ENCODE results near the gene P4HTM.
A peak's percentile ranks its signal among the peaks of the same experiment; 100 is the strongest.

Gene P4HTM

DNA sequence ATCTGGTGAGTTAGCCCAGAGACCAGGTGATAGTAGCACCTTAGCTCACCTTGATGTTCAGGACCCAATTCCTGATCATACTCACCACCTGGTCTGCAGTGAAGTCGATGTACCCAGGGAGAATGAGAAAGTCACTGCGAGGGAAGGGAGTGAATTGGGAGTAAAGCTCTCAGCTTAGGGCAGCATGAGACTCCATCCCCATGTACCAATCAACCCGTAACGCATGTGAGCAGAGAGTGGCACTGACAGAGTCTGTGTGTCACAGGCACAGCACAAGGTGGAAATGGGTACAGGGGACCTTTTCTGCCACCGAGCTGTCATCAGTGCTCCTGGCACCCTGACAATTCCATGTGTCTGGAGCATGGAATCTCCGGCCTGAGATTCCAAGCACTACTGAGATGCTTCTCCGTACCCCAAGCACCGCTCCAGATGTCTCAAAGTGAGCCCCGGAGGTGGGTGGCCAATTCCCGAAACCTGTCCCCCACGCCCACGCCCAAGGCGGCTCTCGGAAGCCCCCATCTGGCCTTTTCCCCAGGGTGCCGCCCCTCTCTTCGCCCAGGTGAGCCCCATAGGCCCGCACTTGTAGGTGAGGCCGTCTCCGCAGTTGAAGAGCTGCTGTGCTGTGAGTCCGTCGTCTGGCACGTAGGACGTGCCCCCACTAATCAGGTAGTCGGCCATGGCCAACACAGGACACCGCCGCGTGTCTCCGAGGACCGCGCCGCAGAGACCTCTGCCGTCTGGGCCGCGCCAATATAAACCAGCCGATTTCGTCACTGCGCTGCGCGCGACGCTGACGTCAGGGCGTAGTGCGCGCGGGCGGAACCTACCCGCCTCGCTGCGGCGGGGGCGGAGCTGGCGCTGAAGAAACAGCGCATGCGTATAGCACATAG, 38.9 kb downstream of the P4HTM start, which contains the start of gene IMPDH2:
IMPDH2 (minus strand) TSS at position 726 of the 890 bp plus-strand sequence; CDS start at position 678, 48 bp downstream.
- Histone ChIP-seq H3K27me3 (ENCODE audit: insufficient read depth, low read length, poor library complexity) (no peaks in the 10 kb centered on the region), H3K4me3 (ENCODE audit: low read depth in 1 of 2, low read length in 2 of 2) (peak within 1 kb of the TSS; percentile 67 to 79), H3K9me3 (ENCODE audit: insufficient read depth, low read length, severe bottlenecking) (no peaks in the 10 kb centered on the region), H3K9ac (ENCODE audit: low read depth, low read length) (peak within 1 kb of the TSS; percentile 87), H3K27ac (ENCODE audit: low read length) (peak within 1 kb of the TSS; percentile 88), H3K79me2 (ENCODE audit: insufficient read depth, low read length) (peaks cover 53% of the 10 kb centered on the region), H3K4me1 (ENCODE audit: insufficient read depth, low read length) (peaks cover 55% of the 10 kb centered on the region), H4K20me1 (ENCODE audit: insufficient read depth, low read length) (peaks cover 17% of the 10 kb centered on the region; the same call in 1 of the 2 replicates), H3K4me2 (ENCODE audit: insufficient read depth, low read length) (peak within 1 kb of the TSS; percentile 86), H2AFZ (ENCODE audit: low read depth, low read length) (peak within 1 kb of the TSS; percentile 92), H3K36me3 (ENCODE audit: insufficient read depth, low read length) (peaks cover 80% of the 10 kb centered on the region)
- DNase-seq (peak; percentile 93), ATAC-seq (ENCODE audit: insufficient read depth, low read depth) (peak; percentile 86)
- TF ChIP-seq, protein P1, sequence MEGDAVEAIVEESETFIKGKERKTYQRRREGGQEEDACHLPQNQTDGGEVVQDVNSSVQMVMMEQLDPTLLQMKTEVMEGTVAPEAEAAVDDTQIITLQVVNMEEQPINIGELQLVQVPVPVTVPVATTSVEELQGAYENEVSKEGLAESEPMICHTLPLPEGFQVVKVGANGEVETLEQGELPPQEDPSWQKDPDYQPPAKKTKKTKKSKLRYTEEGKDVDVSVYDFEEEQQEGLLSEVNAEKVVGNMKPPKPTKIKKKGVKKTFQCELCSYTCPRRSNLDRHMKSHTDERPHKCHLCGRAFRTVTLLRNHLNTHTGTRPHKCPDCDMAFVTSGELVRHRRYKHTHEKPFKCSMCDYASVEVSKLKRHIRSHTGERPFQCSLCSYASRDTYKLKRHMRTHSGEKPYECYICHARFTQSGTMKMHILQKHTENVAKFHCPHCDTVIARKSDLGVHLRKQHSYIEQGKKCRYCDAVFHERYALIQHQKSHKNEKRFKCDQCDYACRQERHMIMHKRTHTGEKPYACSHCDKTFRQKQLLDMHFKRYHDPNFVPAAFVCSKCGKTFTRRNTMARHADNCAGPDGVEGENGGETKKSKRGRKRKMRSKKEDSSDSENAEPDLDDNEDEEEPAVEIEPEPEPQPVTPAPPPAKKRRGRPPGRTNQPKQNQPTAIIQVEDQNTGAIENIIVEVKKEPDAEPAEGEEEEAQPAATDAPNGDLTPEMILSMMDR (IDR thresholded peaks at IDR 0.05; ENCODE audit: borderline replicate concordance, extremely low read depth, low read length, poor library complexity, severe bottlenecking) = peak; percentile 34
- no peak for TF ChIP-seq EZH2 (IDR thresholded peaks at IDR 0.05; ENCODE audit: borderline replicate concordance, low read depth, low read length, severe bottlenecking)

DNA sequence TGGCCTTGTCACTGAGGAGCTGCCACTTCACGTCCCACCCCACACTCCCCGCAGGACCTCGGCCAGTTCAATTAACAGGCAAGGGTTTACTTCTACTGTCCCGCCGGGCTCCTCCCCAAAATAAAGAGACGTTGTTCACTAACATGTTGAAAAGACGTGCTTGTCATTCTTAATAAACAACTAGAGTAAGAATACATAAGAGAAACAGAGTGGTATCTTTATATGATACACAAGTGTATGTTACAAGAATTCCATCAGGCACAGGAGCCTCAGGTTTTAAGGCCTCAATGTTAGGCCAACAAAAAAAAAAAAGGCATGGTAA, 39.5 kb downstream of the P4HTM start:
- Histone ChIP-seq H4K20me1 (ENCODE audit: insufficient read depth, low read length) (peaks cover 15% of the 10 kb centered on the region; the same call in 1 of the 2 replicates), H3K79me2 (ENCODE audit: insufficient read depth, low read length) (peaks cover 47% of the 10 kb centered on the region), H3K9me3 (ENCODE audit: insufficient read depth, low read length, severe bottlenecking) (no peaks in the 10 kb centered on the region), H3K36me3 (ENCODE audit: insufficient read depth, low read length) (peaks cover 79% of the 10 kb centered on the region), H3K27me3 (ENCODE audit: insufficient read depth, low read length, poor library complexity) (no peaks in the 10 kb centered on the region), H2AFZ (ENCODE audit: low read depth, low read length) (peak overlapping the region; percentile 76), H3K27ac (ENCODE audit: low read length) (peak overlapping the region; percentile 70), H3K4me3 (ENCODE audit: low read depth in 1 of 2, low read length in 2 of 2) (peak overlapping the region in 1 of 2 experiments; percentile 79; a peak in 2 of 4 replicates), H3K4me2 (ENCODE audit: insufficient read depth, low read length) (peak overlapping the region; percentile 86), H3K4me1 (ENCODE audit: insufficient read depth, low read length) (peaks cover 49% of the 10 kb centered on the region), H3K9ac (ENCODE audit: low read depth, low read length) (peak overlapping the region; percentile 87)
- TF ChIP-seq, protein P1 (IDR thresholded peaks at IDR 0.05; ENCODE audit: borderline replicate concordance, extremely low read depth, low read length, poor library complexity, severe bottlenecking) = no peak
- TF ChIP-seq EZH2 (IDR thresholded peaks at IDR 0.05; ENCODE audit: borderline replicate concordance, low read depth, low read length, severe bottlenecking) = no peak
- no peak for DNase-seq
- no peak for ATAC-seq (ENCODE audit: insufficient read depth, low read depth)

DNA sequence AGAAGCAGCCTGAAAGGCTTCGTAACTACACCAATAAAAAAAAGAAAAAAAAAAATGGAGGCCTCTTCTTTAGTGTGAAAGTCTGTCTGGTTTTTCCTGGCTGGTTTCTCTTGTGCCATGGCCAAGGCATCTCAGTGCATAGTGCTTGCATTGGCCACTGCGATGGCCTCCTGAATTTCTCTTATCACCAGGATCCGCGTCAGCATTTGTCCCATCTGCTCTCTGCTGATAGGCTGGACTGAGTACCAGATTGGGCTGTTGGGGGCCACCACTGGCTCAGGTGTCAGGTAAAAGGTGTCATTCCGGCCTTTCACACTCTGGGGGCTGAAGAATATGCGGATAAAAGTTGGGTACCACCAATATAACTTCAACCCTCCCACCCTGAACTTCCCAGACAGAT, 40.3 kb downstream of the P4HTM start:
- no peak overlapping the region for H3K4me2 ChIP-seq (ENCODE audit: insufficient read depth, low read length)
- H3K27ac ChIP-seq (ENCODE audit: low read length) = no peak overlapping the region
- peaks cover 79% of the 10 kb centered on the region for H3K36me3 ChIP-seq (ENCODE audit: insufficient read depth, low read length)
- H3K27me3 ChIP-seq (ENCODE audit: insufficient read depth, low read length, poor library complexity) = no peaks in the 10 kb centered on the region
- ATAC-seq (ENCODE audit: insufficient read depth, low read depth) (no peak), DNase-seq (no peak)
- H3K79me2 ChIP-seq (ENCODE audit: insufficient read depth, low read length) = peaks cover 39% of the 10 kb centered on the region
- H2AFZ ChIP-seq (ENCODE audit: low read depth, low read length) = no peak overlapping the region
- no peaks in the 10 kb centered on the region for H3K9me3 ChIP-seq (ENCODE audit: insufficient read depth, low read length, severe bottlenecking)
- H3K4me3 ChIP-seq (ENCODE audit: low read depth in 1 of 2, low read length in 2 of 2) = no peak overlapping the region
- TF ChIP-seq, protein P1 (IDR thresholded peaks at IDR 0.05; ENCODE audit: borderline replicate concordance, extremely low read depth, low read length, poor library complexity, severe bottlenecking) = no peak
- no peak for TF ChIP-seq EZH2 (IDR thresholded peaks at IDR 0.05; ENCODE audit: borderline replicate concordance, low read depth, low read length, severe bottlenecking)
- peaks cover 8% of the 10 kb centered on the region; the same call in 1 of the 2 replicates for H4K20me1 ChIP-seq (ENCODE audit: insufficient read depth, low read length)
- peaks cover 41% of the 10 kb centered on the region for H3K4me1 ChIP-seq (ENCODE audit: insufficient read depth, low read length)
- no peak overlapping the region for H3K9ac ChIP-seq (ENCODE audit: low read depth, low read length)

Data from DND-41 (cell line).